ENCODE measurements around the gene CDC6. TPM values are rescaled to one million over a fixed set of nuclear protein-coding genes. Genes with fewer than 3 reads are reported as not detected.

Gene CDC6
- total and polyA plus RNA-seq, 2 experiments from 2014 or later, result 9.8 to 12.4 TPM

DNA sequence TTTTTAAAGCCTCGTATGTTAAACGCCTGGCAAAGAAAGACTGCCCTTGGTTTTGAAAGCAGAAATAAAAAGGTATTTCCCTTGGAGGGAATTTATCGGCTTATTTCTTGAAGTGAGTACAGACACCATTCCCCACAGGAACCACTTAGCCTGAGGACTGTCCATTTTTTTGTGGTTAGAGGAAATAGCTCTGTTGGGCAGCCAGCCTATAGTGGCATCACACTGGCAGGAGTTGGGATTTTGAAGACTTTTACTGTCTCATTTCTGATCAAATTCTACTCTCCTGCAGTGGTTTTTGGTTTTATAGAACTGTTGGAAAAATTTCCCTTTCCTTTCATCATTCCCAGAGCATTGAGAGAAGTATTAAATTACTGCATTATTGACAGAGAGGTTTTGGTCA is 34.1 kb upstream of the CDC6 start:
- in situ Hi-C loops (cut with MboI), result no loop called here

DNA sequence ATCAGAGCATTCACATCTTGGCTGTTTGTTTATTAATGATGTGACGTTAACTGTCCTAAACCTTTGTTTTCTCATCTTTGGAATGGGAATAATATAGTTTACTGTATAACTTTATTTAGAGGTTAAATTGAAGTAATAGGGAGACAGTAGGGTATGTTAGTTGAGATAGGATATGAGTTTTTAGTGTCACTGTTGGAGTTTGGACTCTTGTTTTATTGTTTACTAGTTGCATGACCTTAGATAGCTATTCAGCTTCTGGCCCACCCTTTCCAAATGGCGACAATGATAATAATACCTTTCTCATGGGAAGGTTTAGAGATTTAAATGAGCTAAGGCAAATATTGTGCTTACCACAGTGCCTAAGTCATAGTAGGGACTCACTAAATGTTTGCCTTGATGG is 28.2 kb upstream of the CDC6 start:
- Histone ChIP-seq H4K20me1 (ENCODE audit: insufficient read depth) (peaks cover 8% of the 10 kb centered on the region; the same call in 1 of the 2 replicates), H2AFZ (no peak overlapping the region), H3K27me3 (replicated peaks; ENCODE audit: insufficient read depth) (no peaks in the 10 kb centered on the region), H3K27ac (no peak overlapping the region), H3K4me3 (no peak overlapping the region), H3K9me3 (ENCODE audit: low read depth) (no peaks in the 10 kb centered on the region), H3K79me2 (ENCODE audit: insufficient read depth) (peaks cover 67% of the 10 kb centered on the region), H3K9me2 (ENCODE audit: insufficient read depth) (no peaks in the 10 kb centered on the region), H3K4me2 (ENCODE audit: unreplicated experiment) (no peak overlapping the region), H3K4me1 (ENCODE audit: insufficient read depth) (no peaks in the 10 kb centered on the region), H3K36me3 (ENCODE audit: low read depth) (peaks cover 36% of the 10 kb centered on the region), H3K9ac (no peak overlapping the region), H3F3A (ENCODE audit: insufficient read depth) (no peaks in the 10 kb centered on the region)
- no peak for TF ChIP-seq EZH2 (IDR thresholded peaks at IDR 0.05; ENCODE audit: insufficient read depth, poor library complexity, severe bottlenecking)
- no peak for TF ChIP-seq EZH2phosphoT487 (IDR thresholded peaks at IDR 0.05; ENCODE audit: insufficient read depth, low read depth)
- in situ Hi-C loops (cut with MboI), result no loop called here
- DNase-seq, result no peak
- 92 to 93% methylated on average over 2 of the region's 2 CpGs for WGBS, 2 experiments (ENCODE audit: low coverage in 1 of 2, low lambda C conversion rate in 2 of 2, missing lambda C conversion rate in 2 of 2)

More for the DNA sequence above, 34.1 kb upstream of the CDC6 start:
- H2AFZ ChIP-seq, result no peak overlapping the region
- TF ChIP-seq EZH2 (IDR thresholded peaks at IDR 0.05; ENCODE audit: insufficient read depth, poor library complexity, severe bottlenecking), result no peak
- TF ChIP-seq EZH2phosphoT487 (IDR thresholded peaks at IDR 0.05; ENCODE audit: insufficient read depth, low read depth), result no peak
- no peak overlapping the region for H3K27ac ChIP-seq
- no peak overlapping the region for H3K9ac ChIP-seq
- DNase-seq, result no peak
- peaks cover 20% of the 10 kb centered on the region; the same call in 1 of the 2 replicates for H4K20me1 ChIP-seq (ENCODE audit: insufficient read depth)
- no peaks in the 10 kb centered on the region for H3K27me3 ChIP-seq (replicated peaks; ENCODE audit: insufficient read depth)
- peaks cover 11% of the 10 kb centered on the region for H3F3A ChIP-seq (ENCODE audit: insufficient read depth)
- 94 to 96% methylated on average over 3 of the region's 3 CpGs for WGBS, 2 experiments (ENCODE audit: low coverage in 1 of 2, low lambda C conversion rate in 2 of 2, missing lambda C conversion rate in 2 of 2)
- H3K4me3 ChIP-seq, result no peak overlapping the region
- H3K9me3 ChIP-seq (ENCODE audit: low read depth), result no peaks in the 10 kb centered on the region
- peaks cover 97% of the 10 kb centered on the region for H3K79me2 ChIP-seq (ENCODE audit: insufficient read depth)
- no peaks in the 10 kb centered on the region for H3K9me2 ChIP-seq (ENCODE audit: insufficient read depth)
- peaks cover 14% of the 10 kb centered on the region for H3K4me1 ChIP-seq (ENCODE audit: insufficient read depth)
- no peak overlapping the region for H3K4me2 ChIP-seq (ENCODE audit: unreplicated experiment)
- H3K36me3 ChIP-seq (ENCODE audit: low read depth), result peaks cover 19% of the 10 kb centered on the region

DNA sequence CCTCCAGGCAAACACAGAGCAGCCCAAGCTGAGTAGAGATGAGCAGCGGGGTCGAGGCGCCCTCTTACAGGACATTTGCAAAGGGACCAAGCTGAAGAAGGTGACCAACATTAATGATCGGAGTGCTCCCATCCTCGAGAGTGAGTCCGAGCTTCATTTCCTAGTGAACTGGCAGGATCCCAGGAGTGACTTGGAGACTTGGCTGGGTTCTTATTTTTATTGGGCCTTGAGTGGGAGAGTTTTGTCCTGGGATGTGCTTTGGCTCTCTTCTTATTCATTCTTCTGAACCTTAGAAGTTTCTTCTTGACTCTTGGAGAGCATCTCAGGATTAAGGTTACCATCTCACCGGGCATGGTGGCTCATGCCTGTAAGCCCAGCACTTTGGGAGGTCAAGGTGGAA is 27.2 kb upstream of the CDC6 start:
- H3F3A ChIP-seq (ENCODE audit: insufficient read depth), result no peaks in the 10 kb centered on the region
- H3K27me3 ChIP-seq (replicated peaks; ENCODE audit: insufficient read depth), result no peaks in the 10 kb centered on the region
- in situ Hi-C loops (cut with MboI), result no loop called here
- no peaks in the 10 kb centered on the region for H4K20me1 ChIP-seq (ENCODE audit: insufficient read depth)
- no peaks in the 10 kb centered on the region for H3K9me3 ChIP-seq (ENCODE audit: low read depth)
- H2AFZ ChIP-seq, result no peak overlapping the region
- no peak for TF ChIP-seq EZH2 (IDR thresholded peaks at IDR 0.05; ENCODE audit: insufficient read depth, poor library complexity, severe bottlenecking)
- TF ChIP-seq EZH2phosphoT487 (IDR thresholded peaks at IDR 0.05; ENCODE audit: insufficient read depth, low read depth), result no peak
- H3K36me3 ChIP-seq (ENCODE audit: low read depth), result peaks cover 46% of the 10 kb centered on the region
- no peaks in the 10 kb centered on the region for H3K4me1 ChIP-seq (ENCODE audit: insufficient read depth)
- H3K4me3 ChIP-seq, result no peak overlapping the region
- no peak overlapping the region for H3K27ac ChIP-seq
- 84 to 85% methylated on average over 7 of the region's 7 CpGs for WGBS, 2 experiments (ENCODE audit: low coverage in 1 of 2, low lambda C conversion rate in 2 of 2, missing lambda C conversion rate in 2 of 2)
- no peak overlapping the region for H3K9ac ChIP-seq
- no peak for DNase-seq
- no peaks in the 10 kb centered on the region for H3K9me2 ChIP-seq (ENCODE audit: insufficient read depth)
- H3K4me2 ChIP-seq (ENCODE audit: unreplicated experiment), result no peak overlapping the region
- H3K79me2 ChIP-seq (ENCODE audit: insufficient read depth), result peaks cover 57% of the 10 kb centered on the region

DNA sequence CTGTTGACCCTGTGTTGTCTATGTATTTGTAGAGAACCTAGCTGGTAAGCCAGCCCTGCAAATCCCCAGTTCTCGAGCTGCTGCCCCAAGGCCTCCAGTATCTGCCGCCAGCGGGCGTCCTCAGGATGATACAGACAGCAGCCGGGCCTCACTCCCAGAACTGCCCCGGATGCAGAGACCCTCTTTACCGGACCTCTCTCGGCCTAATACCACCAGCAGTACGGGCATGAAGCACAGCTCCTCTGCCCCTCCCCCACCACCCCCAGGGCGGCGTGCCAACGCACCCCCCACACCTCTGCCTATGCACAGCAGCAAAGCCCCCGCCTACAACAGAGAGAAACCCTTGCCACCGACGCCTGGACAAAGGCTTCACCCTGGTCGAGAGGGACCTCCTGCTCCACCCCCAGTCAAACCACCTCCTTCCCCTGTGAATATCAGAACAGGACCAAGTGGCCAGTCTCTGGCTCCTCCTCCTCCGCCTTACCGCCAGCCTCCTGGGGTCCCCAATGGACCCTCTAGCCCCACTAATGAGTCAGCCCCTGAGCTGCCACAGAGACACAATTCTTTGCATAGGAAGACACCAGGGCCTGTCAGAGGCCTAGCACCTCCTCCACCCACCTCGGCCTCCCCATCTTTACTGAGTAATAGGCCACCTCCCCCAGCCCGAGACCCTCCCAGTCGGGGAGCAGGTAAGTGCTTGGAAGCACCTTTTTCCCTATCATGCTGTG is 23.1 kb upstream of the CDC6 start:
- in situ Hi-C loops (cut with MboI), result no loop called here
- no peaks in the 10 kb centered on the region for H3K27me3 ChIP-seq (replicated peaks; ENCODE audit: insufficient read depth)
- WGBS, 2 experiments (ENCODE audit: low coverage in 1 of 2, low lambda C conversion rate in 2 of 2, missing lambda C conversion rate in 2 of 2), result 85 to 88% methylated on average over 9 to 21 of the region's 21 CpGs
- no peak overlapping the region for H3K4me3 ChIP-seq
- H3K9me3 ChIP-seq (ENCODE audit: low read depth), result no peaks in the 10 kb centered on the region
- no peak for DNase-seq
- TF ChIP-seq EZH2 (IDR thresholded peaks at IDR 0.05; ENCODE audit: insufficient read depth, poor library complexity, severe bottlenecking) (no peak), EZH2phosphoT487 (IDR thresholded peaks at IDR 0.05; ENCODE audit: insufficient read depth, low read depth) (no peak)
- H3K27ac ChIP-seq, result no peak overlapping the region
- H2AFZ ChIP-seq, result no peak overlapping the region
- peaks cover 19% of the 10 kb centered on the region for H3K79me2 ChIP-seq (ENCODE audit: insufficient read depth)
- H3K4me1 ChIP-seq (ENCODE audit: insufficient read depth), result no peaks in the 10 kb centered on the region
- peaks cover 36% of the 10 kb centered on the region for H3K36me3 ChIP-seq (ENCODE audit: low read depth)
- H3K9ac ChIP-seq, result no peak overlapping the region
- no peaks in the 10 kb centered on the region for H3F3A ChIP-seq (ENCODE audit: insufficient read depth)
- no peaks in the 10 kb centered on the region for H3K9me2 ChIP-seq (ENCODE audit: insufficient read depth)
- no peak overlapping the region for H3K4me2 ChIP-seq (ENCODE audit: unreplicated experiment)
- H4K20me1 ChIP-seq (ENCODE audit: insufficient read depth), result no peaks in the 10 kb centered on the region

Measured in GM23248 (cell line).